Brain pericyte (primary cell): ENCODE measurements around the gene KIN.
"Not testable (repeated sequence)": the region's sequence is repeated elsewhere in the genome, so short reads cannot be mapped to it uniquely, and the experiment has no call there.

Experiments
- DNase-seq: peaks from one replicate; pipeline ENCODE4 v3.0.0-alpha.2; 2012; ENCODE audit warnings: low read depth, low spot score

KIN gene

GRCh38 chr10:7794251-7795026 lies 6.6 kb upstream of the KIN start:
- no peak for DNase-seq

- DNase-seq = no peak
These were observed 4.7 kb upstream of the KIN start for GRCh38 chr10:7792541-7792940.

GRCh38 chr10:7789390-7789789 lies 1.6 kb upstream of the KIN start:
- DNase-seq = no peak

GRCh38 chr10:7788639-7789286 lies 970 bp upstream of the KIN start:
- no peak for DNase-seq

DNA sequence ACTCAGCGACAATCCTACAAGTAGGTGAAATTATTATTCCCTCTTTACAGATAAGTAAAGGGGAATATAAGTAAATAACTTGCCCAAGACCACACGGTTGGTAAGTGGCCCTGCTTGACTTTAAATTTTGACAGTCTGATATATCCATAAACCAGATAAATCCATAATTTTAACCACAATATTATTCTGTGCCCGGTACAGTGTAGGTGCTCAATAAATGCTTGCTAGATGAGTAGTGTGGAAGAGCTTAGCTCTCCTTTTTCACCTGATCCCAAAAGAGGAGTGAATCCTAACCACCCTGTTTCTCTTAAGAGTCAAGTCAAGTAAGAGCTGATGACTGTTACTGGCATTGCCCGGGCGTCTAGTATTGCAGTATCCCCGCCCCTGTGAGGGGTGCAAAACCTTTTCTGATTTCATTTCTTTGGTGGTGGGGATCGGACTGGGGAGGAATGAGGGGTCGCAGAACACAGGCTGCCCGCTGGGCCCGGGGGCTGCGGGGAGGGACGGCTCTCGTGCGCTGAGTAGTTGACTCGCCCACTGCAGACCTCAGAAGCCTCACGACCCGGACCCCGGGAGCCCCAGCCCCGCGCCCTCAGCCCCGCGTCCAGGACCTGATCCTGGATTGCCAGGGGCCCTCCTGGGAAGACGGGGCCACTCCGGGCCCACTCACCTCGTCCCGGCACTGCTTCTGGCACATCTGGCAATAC lies 490 bp downstream of the KIN start:
- DNase-seq = no peak

- DNase-seq = no peak
These were observed 1.4 kb downstream of the KIN start for GRCh38 chr10:7786430-7786829.

GRCh38 chr10:7782194-7782593 lies 5.6 kb downstream of the KIN start:
- DNase-seq = not testable (repeated sequence)

DNA sequence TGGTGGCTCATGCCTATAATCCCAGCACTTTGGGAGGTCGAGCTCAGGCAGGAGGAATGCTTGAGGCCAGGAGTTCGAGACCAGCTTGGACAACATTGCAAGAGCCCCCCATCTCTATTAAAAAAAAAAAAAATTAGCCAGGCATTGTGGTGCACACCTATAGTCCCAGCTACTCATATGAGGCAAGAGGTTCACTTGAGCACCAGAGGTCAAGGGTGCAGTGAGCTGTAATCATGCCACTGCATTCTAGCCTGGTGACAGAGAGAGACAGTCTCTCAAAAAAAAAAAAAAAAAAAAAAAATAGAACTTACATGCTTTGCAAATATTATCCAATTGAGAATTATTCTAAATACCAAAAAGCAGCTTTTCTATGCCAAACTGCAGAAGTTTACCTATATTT lies 11.0 kb downstream of the KIN start:
- no peak for DNase-seq

DNA sequence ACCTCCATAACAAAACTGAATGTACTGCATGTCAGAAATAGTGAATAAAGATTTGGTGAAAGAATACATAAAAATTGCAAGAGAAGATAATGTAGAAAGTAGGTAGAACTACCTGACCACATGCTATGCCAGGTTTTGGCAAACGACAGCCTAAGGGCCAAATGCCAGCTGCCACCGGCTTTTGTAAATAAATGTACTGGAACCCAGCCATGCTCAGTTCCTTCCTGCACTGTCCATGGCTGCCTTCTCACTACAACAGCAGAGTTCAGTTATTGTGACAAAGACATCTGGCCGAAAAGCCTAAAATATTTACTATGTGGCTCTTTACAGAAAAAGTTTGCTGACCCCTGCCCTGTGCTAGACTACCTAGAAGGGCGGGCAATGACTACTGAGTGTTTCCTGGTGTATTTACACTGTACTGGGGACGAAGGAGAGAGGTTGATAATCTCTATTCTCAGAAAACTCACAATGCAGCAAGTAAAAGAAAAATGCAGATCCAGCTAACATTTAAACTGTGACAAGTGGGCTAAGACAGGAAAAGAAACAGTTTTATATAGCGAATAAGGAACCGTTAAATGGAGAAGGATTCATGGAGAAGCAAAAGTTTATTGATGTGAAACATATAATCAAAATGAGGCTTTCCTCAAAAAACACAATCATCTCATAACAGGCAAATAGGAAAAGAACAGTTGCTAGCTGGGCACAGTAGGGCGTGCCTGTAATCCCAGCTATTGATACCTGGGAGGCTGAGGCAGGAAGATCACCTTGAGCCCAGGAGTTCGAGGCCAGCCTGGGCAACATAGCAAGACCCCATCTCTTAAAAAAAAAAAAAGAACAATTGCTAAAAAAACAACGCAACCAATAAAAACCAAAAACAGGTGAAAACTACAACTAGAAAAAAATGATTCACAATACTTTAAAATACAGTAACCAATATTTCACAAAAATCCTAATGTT lies 13.7 kb downstream of the KIN start:
- DNase-seq = no peak

- no peak for DNase-seq
These were observed 19.4 kb downstream of the KIN start for GRCh38 chr10:7768417-7768816.

- DNase-seq = no peak
These were observed 20.6 kb downstream of the KIN start for GRCh38 chr10:7767209-7767608.

GRCh38 chr10:7766241-7766640 lies 21.6 kb downstream of the KIN start:
- no peak for DNase-seq

- DNase-seq = no peak
These were observed 23.9 kb downstream of the KIN start for GRCh38 chr10:7763929-7764328.

DNA sequence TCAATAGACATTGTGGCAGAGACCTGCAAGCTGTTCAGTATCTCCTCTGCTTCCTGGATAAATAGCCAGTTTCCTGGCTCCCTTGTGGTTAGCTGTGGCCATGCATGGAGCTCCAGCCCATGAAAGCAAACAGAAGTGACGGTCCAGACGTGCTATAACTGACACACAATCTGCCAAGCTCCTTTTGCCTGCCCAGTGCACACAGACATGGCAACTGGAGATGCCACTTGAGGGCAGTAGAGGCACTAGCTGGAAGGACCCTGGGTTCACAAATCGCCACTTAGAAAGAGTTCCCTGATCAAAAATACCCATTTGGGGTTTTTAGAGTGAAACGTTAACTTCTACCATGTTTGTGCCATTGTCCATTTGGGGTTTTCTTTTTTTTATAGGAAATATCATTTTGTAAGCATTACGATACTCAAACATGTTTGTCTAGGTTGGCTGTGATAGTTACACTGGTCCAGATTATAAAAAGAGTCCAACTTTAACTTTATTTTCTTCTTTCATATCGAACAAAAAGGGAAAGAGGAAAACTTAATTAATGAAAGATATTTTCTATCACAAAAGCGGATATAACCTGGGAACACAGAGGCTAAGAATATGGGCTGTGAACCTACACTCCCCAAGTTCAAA lies 31.3 kb downstream of the KIN start:
- no peak for DNase-seq

GRCh38 chr10:7755103-7755502 lies 32.7 kb downstream of the KIN start:
- DNase-seq = no peak

- no peak for DNase-seq
These were observed 35.5 kb downstream of the KIN start for GRCh38 chr10:7752251-7752650.

- DNase-seq = no peak
These were observed 37.6 kb downstream of the KIN start for GRCh38 chr10:7750222-7750621.

GRCh38 chr10:7748637-7749036 lies 39.2 kb downstream of the KIN start:
- not testable (repeated sequence) for DNase-seq

DNA sequence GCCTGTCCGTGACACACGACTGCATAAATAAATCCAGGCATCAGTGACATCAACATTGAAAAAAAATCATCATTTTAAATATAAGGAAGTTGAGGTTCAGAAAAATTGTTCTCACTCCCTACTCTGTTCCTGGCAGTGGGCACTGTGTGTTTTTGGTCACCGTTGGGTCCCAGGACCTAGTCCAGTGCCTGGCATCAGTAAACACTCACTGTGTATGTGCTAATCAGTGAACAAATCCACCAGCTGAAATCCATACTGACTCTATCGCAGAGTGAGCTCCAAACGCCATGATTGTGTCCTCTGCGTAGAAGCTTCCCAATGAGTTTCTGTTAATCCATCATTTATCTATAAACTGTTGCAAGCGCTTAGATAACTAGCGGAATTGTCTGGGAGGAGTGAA lies 43.5 kb downstream of the KIN start:
- DNase-seq = no peak

- no peak for DNase-seq
These were observed 49.0 kb downstream of the KIN start for GRCh38 chr10:7738536-7739407.
